Measurements from ENCODE around the gene PLCXD3.

The PLCXD3 gene

DNA sequence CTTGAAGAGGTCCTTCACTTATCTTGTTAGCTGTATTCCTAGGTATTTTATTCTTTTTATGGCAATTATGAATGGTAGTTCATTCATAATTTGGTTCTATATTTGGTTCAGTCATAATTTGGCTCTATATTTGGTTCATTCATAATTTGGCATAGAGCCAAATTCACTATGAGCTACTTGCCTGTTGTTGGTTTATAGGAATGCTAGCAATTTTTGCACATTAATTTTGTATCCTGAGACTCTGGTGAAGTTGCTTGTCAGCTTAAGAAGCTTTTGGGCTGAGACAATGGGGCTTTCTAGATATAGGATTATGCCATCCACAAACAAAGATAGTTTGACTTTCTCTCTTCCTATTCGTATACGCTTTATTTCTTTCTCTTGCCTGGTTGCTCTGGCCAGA is 142.2 kb downstream of the PLCXD3 start:
- no peak overlapping the region for H3K27ac ChIP-seq
- TF ChIP-seq, protein P1, sequence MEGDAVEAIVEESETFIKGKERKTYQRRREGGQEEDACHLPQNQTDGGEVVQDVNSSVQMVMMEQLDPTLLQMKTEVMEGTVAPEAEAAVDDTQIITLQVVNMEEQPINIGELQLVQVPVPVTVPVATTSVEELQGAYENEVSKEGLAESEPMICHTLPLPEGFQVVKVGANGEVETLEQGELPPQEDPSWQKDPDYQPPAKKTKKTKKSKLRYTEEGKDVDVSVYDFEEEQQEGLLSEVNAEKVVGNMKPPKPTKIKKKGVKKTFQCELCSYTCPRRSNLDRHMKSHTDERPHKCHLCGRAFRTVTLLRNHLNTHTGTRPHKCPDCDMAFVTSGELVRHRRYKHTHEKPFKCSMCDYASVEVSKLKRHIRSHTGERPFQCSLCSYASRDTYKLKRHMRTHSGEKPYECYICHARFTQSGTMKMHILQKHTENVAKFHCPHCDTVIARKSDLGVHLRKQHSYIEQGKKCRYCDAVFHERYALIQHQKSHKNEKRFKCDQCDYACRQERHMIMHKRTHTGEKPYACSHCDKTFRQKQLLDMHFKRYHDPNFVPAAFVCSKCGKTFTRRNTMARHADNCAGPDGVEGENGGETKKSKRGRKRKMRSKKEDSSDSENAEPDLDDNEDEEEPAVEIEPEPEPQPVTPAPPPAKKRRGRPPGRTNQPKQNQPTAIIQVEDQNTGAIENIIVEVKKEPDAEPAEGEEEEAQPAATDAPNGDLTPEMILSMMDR (conservative IDR thresholded peaks at IDR 0.05), result no peak
- TF ChIP-seq ZFX (IDR thresholded peaks at IDR 0.05), result no peak

DNA sequence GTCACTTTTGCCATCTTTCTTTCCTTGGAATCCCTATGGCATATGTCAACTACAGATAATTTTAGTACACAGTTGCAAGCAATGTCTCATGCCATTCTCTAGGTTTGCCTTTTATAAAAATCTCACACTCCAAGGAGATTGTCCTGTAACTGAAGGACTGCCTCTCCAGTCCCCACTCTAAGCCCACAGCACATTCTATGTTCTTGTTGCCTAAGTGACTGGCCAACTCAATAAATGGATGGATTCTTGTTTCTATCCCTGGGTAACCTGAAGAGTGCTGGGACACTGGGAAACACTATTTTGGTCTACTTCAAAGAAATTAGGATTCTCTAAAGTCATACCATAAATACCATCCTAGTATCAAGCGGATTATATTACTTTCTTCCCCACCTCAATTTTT is 145.0 kb downstream of the PLCXD3 start:
- H3K27ac ChIP-seq, result no peak overlapping the region
- TF ChIP-seq ZFX (IDR thresholded peaks at IDR 0.05), result no peak
- TF ChIP-seq, protein P1 (conservative IDR thresholded peaks at IDR 0.05), result no peak

DNA sequence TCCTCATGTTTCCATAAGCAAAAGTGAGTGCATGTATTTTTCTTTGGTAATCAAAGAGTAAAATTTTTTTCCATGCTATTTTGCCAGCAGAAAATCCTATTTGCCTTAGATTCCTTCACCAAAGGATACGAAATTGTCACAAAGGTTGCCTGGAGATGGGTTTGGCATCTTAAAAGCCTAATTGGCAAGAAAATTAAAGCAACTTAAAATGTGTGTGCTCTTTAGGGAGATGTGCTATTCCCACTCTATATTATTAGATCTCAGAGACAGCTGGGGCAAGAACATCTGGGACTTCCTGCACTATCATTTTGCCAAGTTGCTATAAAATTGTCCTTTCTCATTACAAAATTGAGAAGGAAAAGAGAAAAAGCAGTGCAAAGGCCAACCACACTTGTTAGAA is 146.1 kb downstream of the PLCXD3 start:
- TF ChIP-seq ZFX (IDR thresholded peaks at IDR 0.05), result no peak
- TF ChIP-seq, protein P1 (conservative IDR thresholded peaks at IDR 0.05), result no peak

DNA sequence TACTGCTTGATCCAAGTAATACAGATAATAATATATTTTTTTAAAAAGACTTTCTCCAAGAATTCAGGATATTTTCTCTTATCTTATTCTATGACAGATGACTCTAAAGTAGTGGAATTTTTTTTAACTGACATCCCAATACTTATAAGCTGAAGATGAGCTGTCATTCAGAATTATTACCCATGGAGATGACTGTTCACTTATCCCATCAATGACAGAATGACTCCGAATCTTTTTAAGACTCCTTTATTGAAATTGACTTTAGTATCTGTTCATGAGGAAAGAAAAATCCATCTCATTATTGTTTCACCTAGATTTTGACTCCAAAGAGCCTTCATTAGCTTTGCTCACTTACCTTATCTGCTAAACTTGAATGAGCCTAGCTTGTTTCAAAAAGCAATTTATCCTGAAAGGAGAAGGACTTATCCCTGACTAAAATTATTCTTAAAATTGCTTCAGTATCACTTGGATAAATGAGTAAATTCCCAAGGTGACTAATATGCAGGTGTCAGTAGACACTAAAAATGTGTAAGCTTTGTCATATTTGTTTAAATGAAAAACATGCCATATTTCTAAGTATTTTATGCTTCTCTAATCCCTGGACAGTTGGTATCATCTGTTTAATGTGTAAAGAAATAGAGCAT is 146.9 kb downstream of the PLCXD3 start:
- no peak overlapping the region for H3K27ac ChIP-seq
- no peak for TF ChIP-seq ZFX (IDR thresholded peaks at IDR 0.05)
- TF ChIP-seq, protein P1 (conservative IDR thresholded peaks at IDR 0.05), result no peak

More for the DNA sequence above, 146.1 kb downstream of the PLCXD3 start:
- no peak overlapping the region for H3K27ac ChIP-seq

DNA sequence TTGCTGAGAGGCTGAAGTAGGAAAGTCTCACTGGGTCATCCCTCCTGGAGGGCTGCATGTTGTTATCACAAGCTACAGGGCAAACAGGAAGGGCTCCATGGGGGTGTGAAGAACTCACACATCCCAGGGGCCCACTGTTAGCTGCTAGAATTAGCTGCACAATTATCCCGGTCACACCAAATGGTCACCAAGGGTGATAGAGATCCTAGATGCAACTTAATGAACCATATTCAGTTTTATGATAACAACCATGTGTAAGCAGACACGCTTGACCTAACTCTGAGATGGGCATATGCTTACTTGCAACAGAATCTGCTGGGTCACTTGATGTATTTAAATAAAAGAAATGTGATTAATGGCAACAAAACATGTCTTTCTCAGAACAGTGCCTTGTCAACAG is 153.6 kb downstream of the PLCXD3 start:
- TF ChIP-seq ZFX (IDR thresholded peaks at IDR 0.05), result no peak
- TF ChIP-seq, protein P1 (conservative IDR thresholded peaks at IDR 0.05), result no peak
- no peak overlapping the region for H3K27ac ChIP-seq

DNA sequence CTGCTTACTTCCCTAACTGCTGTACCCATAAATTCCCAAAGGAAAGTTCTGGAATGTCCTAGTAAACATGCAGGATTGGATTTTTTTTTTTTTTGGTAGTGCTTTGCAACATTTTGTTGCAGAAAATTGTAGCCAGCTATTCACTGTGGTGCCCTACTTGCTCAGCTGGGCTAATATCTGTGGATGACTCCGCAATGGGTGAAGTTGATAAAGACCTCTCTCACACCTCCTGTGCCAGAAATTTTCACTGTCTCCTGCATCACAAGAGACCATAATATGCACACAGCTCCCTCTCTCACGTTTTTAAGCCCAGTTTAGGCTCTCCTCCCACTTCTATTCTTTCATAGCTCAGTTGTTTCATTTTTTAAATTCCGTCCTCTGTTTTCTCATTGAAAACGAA is 160.6 kb downstream of the PLCXD3 start:
- TF ChIP-seq, protein P1 (conservative IDR thresholded peaks at IDR 0.05), result no peak
- TF ChIP-seq ZFX (IDR thresholded peaks at IDR 0.05), result no peak

DNA sequence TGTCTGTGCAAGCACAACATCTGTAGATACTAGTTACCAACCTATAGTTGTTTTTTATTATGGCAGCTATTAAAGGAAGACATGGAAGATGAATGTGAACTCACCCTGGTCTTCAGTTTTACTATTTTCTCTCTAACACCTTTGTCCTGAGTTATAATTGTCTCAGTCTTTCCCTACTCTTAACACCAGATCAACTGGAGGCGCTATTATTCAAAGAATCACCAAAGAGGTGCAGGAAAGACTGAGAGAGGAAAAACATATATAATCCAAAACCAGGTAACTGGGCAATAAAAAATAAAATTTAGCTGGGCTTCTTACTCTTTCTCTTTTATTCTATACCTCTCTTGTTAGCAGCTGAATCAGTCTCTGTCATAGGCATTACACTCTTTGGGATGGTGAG is 162.8 kb downstream of the PLCXD3 start:
- TF ChIP-seq ZFX (IDR thresholded peaks at IDR 0.05), result no peak

More for the DNA sequence above, 160.6 kb downstream of the PLCXD3 start:
- no peak overlapping the region for H3K27ac ChIP-seq

DNA sequence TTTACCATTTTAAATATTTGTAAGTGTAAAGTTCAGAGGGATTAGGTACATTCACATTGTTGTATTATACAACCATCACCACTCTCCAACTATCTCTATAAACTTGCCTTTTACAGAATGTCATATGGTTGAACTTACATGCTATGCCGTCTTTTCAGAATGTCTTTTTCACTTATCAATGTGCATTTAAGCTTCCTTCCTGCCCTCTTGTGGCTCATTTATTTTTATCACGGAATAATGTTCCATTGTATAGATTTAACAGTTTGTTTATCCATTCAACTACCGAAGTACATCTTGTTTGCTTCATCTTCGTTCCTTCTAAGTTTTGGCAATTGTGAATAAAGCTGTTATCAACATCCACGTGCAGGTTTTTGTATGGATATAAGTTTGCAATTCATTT is 163.8 kb downstream of the PLCXD3 start:
- H3K27ac ChIP-seq, result no peak overlapping the region
- TF ChIP-seq, protein P1 (conservative IDR thresholded peaks at IDR 0.05), result peak; percentile 36
- no peak for TF ChIP-seq ZFX (IDR thresholded peaks at IDR 0.05)

More for the DNA sequence above, 162.8 kb downstream of the PLCXD3 start:
- H3K27ac ChIP-seq, result no peak overlapping the region

Measured in C4-2B (cell line).